ENCODE data around the gene LIPC. TPM values are rescaled to one million over a fixed set of nuclear protein-coding genes. Genes with fewer than 3 reads are reported as not detected.

Gene LIPC
- total RNA-seq, 1 experiment from 2014 or later = not detected

GRCh38 chr15:58478035-58478434 is 46.2 kb downstream of the LIPC start:
- H3K36me3 ChIP-seq (ENCODE audit: insufficient read depth, low read length, poor library complexity, severe bottlenecking) = no peaks in the 10 kb centered on the region
- no peaks in the 10 kb centered on the region for H3K27me3 ChIP-seq (replicated peaks; ENCODE audit: insufficient read depth, low read depth, low read length, poor library complexity)
- DNase-seq (ENCODE audit: low spot score) = no peak
- no peak overlapping the region for H3K27ac ChIP-seq (ENCODE audit: low read depth, low read length, poor library complexity, severe bottlenecking)
- no peak overlapping the region for H3K4me3 ChIP-seq (ENCODE audit: low read depth, low read length, poor library complexity, severe bottlenecking)
- H3K4me1 ChIP-seq (ENCODE audit: insufficient read depth, low read length, poor library complexity, severe bottlenecking) = peaks cover 46% of the 10 kb centered on the region
- CTCF ChIA-PET = no interaction called here
- no peaks in the 10 kb centered on the region for H3K9me3 ChIP-seq (ENCODE audit: low read depth, low read length, poor library complexity, severe bottlenecking)
- intact Hi-C loops (cut with micrococcal nuclease; ENCODE audit: unreplicated experiment) = no loop called here
- TF ChIP-seq CTCF (conservative IDR thresholded peaks at IDR 0.05; ENCODE audit: low read depth, low read length) (no peak), EZH2 (IDR thresholded peaks at IDR 0.05; ENCODE audit: borderline replicate concordance, low read depth, low read length, poor library complexity, severe bottlenecking) (no peak)
- POLR2A ChIA-PET (ENCODE audit: low non-redundant PET) = no interaction called here
- no TSS peak for BruUV-seq (replicated peaks)

- Histone ChIP-seq H3K36me3 (ENCODE audit: insufficient read depth, low read length, poor library complexity, severe bottlenecking) (no peaks in the 10 kb centered on the region), H3K9me3 (ENCODE audit: low read depth, low read length, poor library complexity, severe bottlenecking) (no peaks in the 10 kb centered on the region), H3K27ac (ENCODE audit: low read depth, low read length, poor library complexity, severe bottlenecking) (no peak overlapping the region), H3K4me1 (ENCODE audit: insufficient read depth, low read length, poor library complexity, severe bottlenecking) (peaks cover 44% of the 10 kb centered on the region), H3K27me3 (replicated peaks; ENCODE audit: insufficient read depth, low read depth, low read length, poor library complexity) (no peaks in the 10 kb centered on the region), H3K4me3 (ENCODE audit: low read depth, low read length, poor library complexity, severe bottlenecking) (no peak overlapping the region)
- POLR2A ChIA-PET (ENCODE audit: low non-redundant PET) = no interaction called here
- no peak for DNase-seq (ENCODE audit: low spot score)
- no peak for TF ChIP-seq EZH2 (IDR thresholded peaks at IDR 0.05; ENCODE audit: borderline replicate concordance, low read depth, low read length, poor library complexity, severe bottlenecking)
- TF ChIP-seq CTCF (conservative IDR thresholded peaks at IDR 0.05; ENCODE audit: low read depth, low read length) = no peak
- CTCF ChIA-PET = no interaction called here
- BruUV-seq (replicated peaks) = no TSS peak
- intact Hi-C loops (cut with micrococcal nuclease; ENCODE audit: unreplicated experiment) = no loop called here
Observed at GRCh38 chr15:58478579-58478978, 46.8 kb downstream of the LIPC start.

- intact Hi-C loops (cut with micrococcal nuclease; ENCODE audit: unreplicated experiment) = no loop called here
- H3K4me1 ChIP-seq (ENCODE audit: insufficient read depth, low read length, poor library complexity, severe bottlenecking) = peaks cover 30% of the 10 kb centered on the region
- ChIA-PET CTCF (no interaction called here), POLR2A (ENCODE audit: low non-redundant PET) (interaction anchor here (0.6 kb wide), 1 partner anchor 23 kb away, joined by 8 read pairs; no protein-coding TSS in a partner anchor)
- DNase-seq (ENCODE audit: low spot score) = no peak
- no peaks in the 10 kb centered on the region for H3K36me3 ChIP-seq (ENCODE audit: insufficient read depth, low read length, poor library complexity, severe bottlenecking)
- no peaks in the 10 kb centered on the region for H3K9me3 ChIP-seq (ENCODE audit: low read depth, low read length, poor library complexity, severe bottlenecking)
- no TSS peak for BruUV-seq (replicated peaks)
- H3K27ac ChIP-seq (ENCODE audit: low read depth, low read length, poor library complexity, severe bottlenecking) = no peak overlapping the region
- H3K4me3 ChIP-seq (ENCODE audit: low read depth, low read length, poor library complexity, severe bottlenecking) = no peak overlapping the region
- TF ChIP-seq CTCF (conservative IDR thresholded peaks at IDR 0.05; ENCODE audit: low read depth, low read length) (no peak), EZH2 (IDR thresholded peaks at IDR 0.05; ENCODE audit: borderline replicate concordance, low read depth, low read length, poor library complexity, severe bottlenecking) (no peak)
- H3K27me3 ChIP-seq (replicated peaks; ENCODE audit: insufficient read depth, low read depth, low read length, poor library complexity) = no peaks in the 10 kb centered on the region
Observed at GRCh38 chr15:58479941-58480340, 48.1 kb downstream of the LIPC start.

Data from A673 (cell line).